Neural cell (in vitro differentiated cells): ENCODE data around the gene COL9A1.

ENCODE experiments used
- CTCF ChIP-seq: fragments of 450-650 bp; IDR thresholded peaks from 2 replicates; pipeline ENCODE4 v1.5.1; 2014; ENCODE audit warnings: antibody characterized with exemption, mild to moderate bottlenecking, moderate library complexity; ENCODE audit not compliant: poor library complexity, severe bottlenecking
- EP300 ChIP-seq: fragments of 450-650 bp; conservative IDR thresholded peaks from 2 replicates; pipeline ENCODE4 v1.6.1; 2014; ENCODE audit warnings: antibody characterized with exemption, mild to moderate bottlenecking, moderate library complexity; ENCODE audit not compliant: poor library complexity, severe bottlenecking
- EZH2 ChIP-seq: fragments of 200-600, 300-800 bp; shearing (Covaris generic), sonication (generic); IDR thresholded peaks from 2 replicates; pipeline ENCODE4 v1.6.1; 2014; ENCODE audit warnings: antibody characterized with exemption, low read length, borderline replicate concordance, mild to moderate bottlenecking; ENCODE audit not compliant: insufficient read depth, poor library complexity, severe bottlenecking
- MXI1 ChIP-seq: fragments of 450-650 bp; conservative IDR thresholded peaks from 2 replicates; pipeline ENCODE4 v1.6.1; 2014; ENCODE audit warnings: antibody characterized with exemption, mild to moderate bottlenecking; ENCODE audit not compliant: poor library complexity, severe bottlenecking
- POLR2AphosphoS5 ChIP-seq: IDR thresholded peaks from 2 replicates; pipeline ENCODE4 v1.6.1; 2012
- REST ChIP-seq: IDR thresholded peaks from 2 replicates; pipeline ENCODE4 v1.6.1; 2012; ENCODE audit warnings: borderline replicate concordance
- SMC3 ChIP-seq: fragments of 450-650 bp; conservative IDR thresholded peaks from 2 replicates; pipeline ENCODE4 v1.6.1; 2014; ENCODE audit warnings: antibody characterized with exemption, mild to moderate bottlenecking, moderate library complexity; ENCODE audit not compliant: poor library complexity
- TAF1 ChIP-seq: IDR thresholded peaks from 2 replicates; pipeline ENCODE4 v1.6.1; 2012; ENCODE audit warnings: low read depth

- TF ChIP-seq EZH2 (no peak), CTCF (no peak), MXI1 (no peak), EP300 (no peak), POLR2AphosphoS5 (no peak), SMC3 (no peak), TAF1 (no peak), REST (no peak)
Observed at GRCh38 chr6:70327036-70327435, 24.2 kb upstream of the COL9A1 start.
